H9 (cell line): ENCODE results near the gene PNMA8A. TPM values are rescaled to one million over a fixed set of nuclear protein-coding genes. Genes with fewer than 3 reads are reported as not detected.

Experiments
- DNase-seq: peaks from one replicate; pipeline ENCODE4 v3.0.0-alpha.2; 2017
- H2AFZ ChIP-seq: one replicate; pipeline ENCODE4 v1.6.1; 2013; ENCODE audit warnings: mild to moderate bottlenecking, low read length, control low read depth, moderate library complexity
- H2AK5ac ChIP-seq: 2 replicates; pipeline ENCODE4 v1.6.1; 2013; ENCODE audit warnings: low read length, control low read depth, mixed read lengths; ENCODE audit not compliant: insufficient read length
- H2BK120ac ChIP-seq: one replicate; pipeline ENCODE4 v1.6.1; 2013; ENCODE audit warnings: low read depth, mild to moderate bottlenecking, low read length, control low read depth, inconsistent platforms; ENCODE audit not compliant: poor library complexity, severe bottlenecking
- H2BK12ac ChIP-seq: 2 replicates; pipeline ENCODE4 v1.6.1; 2013; ENCODE audit warnings: low read length, control low read depth, mixed read lengths, low read depth; ENCODE audit not compliant: insufficient read length
- H2BK15ac ChIP-seq: 2 replicates; pipeline ENCODE4 v1.6.1; 2013; ENCODE audit warnings: low read depth, low read length, control low read depth
- H2BK20ac ChIP-seq: one replicate; pipeline ENCODE4 v1.6.1; 2013; ENCODE audit warnings: low read depth, mild to moderate bottlenecking, low read length, control low read depth, inconsistent platforms; ENCODE audit not compliant: poor library complexity, severe bottlenecking
- H2BK5ac ChIP-seq: 2 replicates; pipeline ENCODE4 v1.6.1; 2013; ENCODE audit warnings: low read length, control low read depth, mixed read lengths; ENCODE audit not compliant: insufficient read length
- H3K14ac ChIP-seq: 2 replicates; pipeline ENCODE4 v1.6.1; 2013; ENCODE audit warnings: low read length, control low read depth; ENCODE audit not compliant: insufficient read depth
- H3K18ac ChIP-seq: 2 replicates; pipeline ENCODE4 v1.6.1; 2013; ENCODE audit warnings: low read depth, mild to moderate bottlenecking, mixed read lengths, low read length, control low read depth; ENCODE audit not compliant: insufficient read length
- H3K23ac ChIP-seq: 2 replicates; pipeline ENCODE4 v1.6.1; 2013; ENCODE audit warnings: low read length, control low read depth, mixed read lengths, low read depth; ENCODE audit not compliant: insufficient read length
- H3K23me2 ChIP-seq: 2 replicates; pipeline ENCODE4 v1.6.1; 2013; ENCODE audit warnings: low read depth, mild to moderate bottlenecking, mixed read lengths, low read length, control low read depth; ENCODE audit not compliant: insufficient read length, poor library complexity, severe bottlenecking
- H3K27ac ChIP-seq: 2 replicates; pipeline ENCODE4 v1.5.1; 2013; ENCODE audit warnings: low read length, control low read depth, mixed read lengths, low read depth; ENCODE audit not compliant: insufficient read length
- H3K27me3 ChIP-seq: 2 replicates; pipeline ENCODE4 v1.6.1; 2013; ENCODE audit warnings: low read length, control low read depth, inconsistent platforms; ENCODE audit not compliant: insufficient read depth
- H3K4ac ChIP-seq: 2 replicates; pipeline ENCODE4 v1.6.1; 2013; ENCODE audit warnings: low read depth, mild to moderate bottlenecking, control low read depth, inconsistent platforms, low read length, moderate library complexity
- H3K4me1 ChIP-seq: 2 replicates; pipeline ENCODE4 v1.6.1; 2013; ENCODE audit warnings: low read length, control low read depth, inconsistent platforms; ENCODE audit not compliant: insufficient read depth
- H3K4me2 ChIP-seq: 2 replicates; pipeline ENCODE4 v1.6.1; 2013; ENCODE audit warnings: low read length, control low read depth, mixed read lengths; ENCODE audit not compliant: insufficient read length, insufficient read depth
- H3K56ac ChIP-seq: 2 replicates; pipeline ENCODE4 v1.6.1; 2013; ENCODE audit warnings: low read depth, mild to moderate bottlenecking, mixed read lengths, low read length, control low read depth; ENCODE audit not compliant: insufficient read length
- H3K79me1 ChIP-seq: 2 replicates; pipeline ENCODE4 v1.6.1; 2013; ENCODE audit warnings: low read depth, mild to moderate bottlenecking, moderate library complexity, low read length, control low read depth, inconsistent platforms; ENCODE audit not compliant: insufficient read depth, poor library complexity, severe bottlenecking
- H3K79me2 ChIP-seq: 2 replicates; pipeline ENCODE4 v1.6.1; 2013; ENCODE audit warnings: low read length, control low read depth, inconsistent platforms; ENCODE audit not compliant: insufficient read depth
- H3K9ac ChIP-seq: 2 replicates; pipeline ENCODE4 v1.6.1; 2013; ENCODE audit warnings: low read length, control low read depth, mixed read lengths; ENCODE audit not compliant: insufficient read length; ENCODE audit errors: extremely low read depth
- H3K9me3 ChIP-seq: one replicate; pipeline ENCODE4 v1.6.1; 2013; ENCODE audit warnings: low read depth, low read length, inconsistent platforms; ENCODE audit not compliant: control insufficient read depth
- H3T11ph ChIP-seq: one replicate; pipeline ENCODE4 v1.6.1; 2013; ENCODE audit warnings: mild to moderate bottlenecking, low read length, control low read depth, inconsistent platforms
- H4K20me1 ChIP-seq: one replicate; pipeline ENCODE4 v1.6.1; 2013; ENCODE audit not compliant: control insufficient read depth, insufficient read length, insufficient read depth
- H4K5ac ChIP-seq: 2 replicates; pipeline ENCODE4 v1.6.1; 2013; ENCODE audit warnings: low read depth, mild to moderate bottlenecking, mixed read lengths, low read length, control low read depth; ENCODE audit not compliant: insufficient read length
- H4K8ac ChIP-seq: replicated peaks from 2 replicates; pipeline ENCODE4 v1.6.1; 2013; ENCODE audit warnings: low read length, control low read depth, mixed read lengths, low read depth; ENCODE audit not compliant: insufficient read length
- H4K91ac ChIP-seq: 2 replicates; pipeline ENCODE4 v1.6.1; 2013; ENCODE audit warnings: low read depth, mild to moderate bottlenecking, moderate library complexity, mixed read lengths, low read length, control low read depth; ENCODE audit not compliant: insufficient read length
- H3K27ac Mint-ChIP-seq, 3 experiments: 2 replicates in 2 of 3; 3 replicates in 1 of 3; pipeline ENCODE4 v1.8.0; 2020 to 2021; ENCODE audit warnings: mixed read lengths in 3 of 3, mild to moderate bottlenecking in 1 of 3, moderate library complexity in 1 of 3
- H3K27me3 Mint-ChIP-seq: 2 replicates; pipeline ENCODE4 v1.8.0; 2021; ENCODE audit warnings: low read depth, mild to moderate bottlenecking, moderate library complexity, mixed read lengths
- H3K36me3 Mint-ChIP-seq, 3 experiments: 2 replicates in 2 of 3; 3 replicates in 1 of 3; pipeline ENCODE4 v1.8.0; 2020 to 2021; ENCODE audit warnings: low read depth in 3 of 3, mixed read lengths in 3 of 3; ENCODE audit not compliant: insufficient read depth in 1 of 3
- H3K4me1 Mint-ChIP-seq, 2 experiments: 2 replicates each; pipeline ENCODE4 v1.8.0; 2020; ENCODE audit warnings: mixed read lengths in 2 of 2
- H3K4me3 Mint-ChIP-seq, 2 experiments: 2 replicates in 1 of 2; 3 replicates in 1 of 2; pipeline ENCODE4 v1.8.0; 2020 to 2021; ENCODE audit warnings: mild to moderate bottlenecking in 2 of 2, mixed read lengths in 2 of 2, moderate library complexity in 1 of 2
- H3K9me3 Mint-ChIP-seq, 2 experiments: 2 replicates in 1 of 2; 3 replicates in 1 of 2; pipeline ENCODE4 v1.8.0; 2020; ENCODE audit warnings: mild to moderate bottlenecking in 2 of 2, mixed read lengths in 2 of 2, moderate library complexity in 1 of 2
- WGBS: extraction: QIAGEN DNeasy Blood & Tissue Kit; methylation state at CpG from one replicate; pipeline ENCODE4 v1.1.7; 2013; ENCODE audit warnings: missing lambda C conversion rate, low lambda C conversion rate, mixed read lengths; ENCODE audit not compliant: insufficient read length; ENCODE audit errors: extremely low coverage; 5-methylcytosine and 5-hydroxymethylcytosine counted together
- total RNA-seq: library from RNA; stranded (reverse); gene quantifications from 2 replicates; pipeline ENCODE4 v1.2.1, GENCODE V29; 2021
- TF ChIP-seq, protein P1 (sequence below): fragments of 200-600 bp; sonication (generic); conservative IDR thresholded peaks from 3 replicates; pipeline ENCODE4 v1.8.0; 2021; ENCODE audit warnings: antibody characterized with exemption, mild to moderate bottlenecking

The PNMA8A gene
- total RNA-seq, 1 experiment from 2014 or later: 22.6 TPM

DNA sequence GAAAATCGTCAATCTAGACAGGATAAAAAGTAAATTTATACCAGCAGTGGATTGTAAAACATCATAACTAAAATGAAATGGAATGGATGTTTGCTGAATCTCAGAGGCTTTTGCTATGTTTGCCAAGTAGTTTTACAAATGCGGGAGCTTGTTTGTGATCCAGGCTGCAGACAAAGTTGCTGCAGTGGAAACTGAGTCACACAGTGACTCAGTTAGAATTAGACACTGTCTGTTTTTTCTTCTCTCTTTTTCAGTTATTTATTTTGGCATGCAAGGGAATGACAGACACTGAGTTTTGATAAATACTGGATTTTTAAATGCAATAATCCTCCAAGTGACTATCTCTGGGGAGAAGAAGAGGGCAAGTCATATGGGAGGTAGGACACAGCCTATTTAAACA, 4.6 kb upstream of the PNMA8A start:
- no peaks in the 10 kb centered on the region for H3K4me1 ChIP-seq
- no peak for DNase-seq
- no peak overlapping the region for H3K18ac ChIP-seq
- no peaks in the 10 kb centered on the region for H3K27me3 ChIP-seq
- no peak overlapping the region for H3K9ac ChIP-seq
- no peak overlapping the region for H3K27ac Mint-ChIP-seq
- no CpG with 5 or more reads among the region's 2 CpGs for WGBS
- H2BK12ac ChIP-seq: no peak overlapping the region
- no peak overlapping the region for H3K4me3 Mint-ChIP-seq
- no peaks in the 10 kb centered on the region for H3K79me1 ChIP-seq
- H3K14ac ChIP-seq: no peak overlapping the region
- H3K23ac ChIP-seq: no peak overlapping the region
- H4K8ac ChIP-seq: no peak overlapping the region
- no peak overlapping the region for H3T11ph ChIP-seq
- H3K79me2 ChIP-seq: no peaks in the 10 kb centered on the region
- no peaks in the 10 kb centered on the region for H3K9me3 Mint-ChIP-seq
- H2BK120ac ChIP-seq: no peak overlapping the region
- H4K91ac ChIP-seq: no peak overlapping the region
- no peaks in the 10 kb centered on the region; a peak in 1 of 7 replicates for H3K36me3 Mint-ChIP-seq
- no peak overlapping the region for H4K5ac ChIP-seq
- H3K27me3 Mint-ChIP-seq: peaks cover 10% of the 10 kb centered on the region
- no peak overlapping the region for H3K27ac ChIP-seq
- no peak overlapping the region for H3K4ac ChIP-seq
- H3K4me2 ChIP-seq: no peak overlapping the region
- no peak overlapping the region for H2BK15ac ChIP-seq
- peaks cover 9 to 19% of the 10 kb centered on the region in 2 experiments for H3K4me1 Mint-ChIP-seq
- H2BK20ac ChIP-seq: no peak overlapping the region
- no peak overlapping the region for H3K56ac ChIP-seq
- peaks cover 3% of the 10 kb centered on the region for H3K23me2 ChIP-seq
- no peak overlapping the region for H2AFZ ChIP-seq
- TF ChIP-seq, protein P1, sequence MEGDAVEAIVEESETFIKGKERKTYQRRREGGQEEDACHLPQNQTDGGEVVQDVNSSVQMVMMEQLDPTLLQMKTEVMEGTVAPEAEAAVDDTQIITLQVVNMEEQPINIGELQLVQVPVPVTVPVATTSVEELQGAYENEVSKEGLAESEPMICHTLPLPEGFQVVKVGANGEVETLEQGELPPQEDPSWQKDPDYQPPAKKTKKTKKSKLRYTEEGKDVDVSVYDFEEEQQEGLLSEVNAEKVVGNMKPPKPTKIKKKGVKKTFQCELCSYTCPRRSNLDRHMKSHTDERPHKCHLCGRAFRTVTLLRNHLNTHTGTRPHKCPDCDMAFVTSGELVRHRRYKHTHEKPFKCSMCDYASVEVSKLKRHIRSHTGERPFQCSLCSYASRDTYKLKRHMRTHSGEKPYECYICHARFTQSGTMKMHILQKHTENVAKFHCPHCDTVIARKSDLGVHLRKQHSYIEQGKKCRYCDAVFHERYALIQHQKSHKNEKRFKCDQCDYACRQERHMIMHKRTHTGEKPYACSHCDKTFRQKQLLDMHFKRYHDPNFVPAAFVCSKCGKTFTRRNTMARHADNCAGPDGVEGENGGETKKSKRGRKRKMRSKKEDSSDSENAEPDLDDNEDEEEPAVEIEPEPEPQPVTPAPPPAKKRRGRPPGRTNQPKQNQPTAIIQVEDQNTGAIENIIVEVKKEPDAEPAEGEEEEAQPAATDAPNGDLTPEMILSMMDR: no peak
- H2BK5ac ChIP-seq: no peak overlapping the region
- H3K9me3 ChIP-seq: no peaks in the 10 kb centered on the region
- H2AK5ac ChIP-seq: no peak overlapping the region
- H4K20me1 ChIP-seq: no peaks in the 10 kb centered on the region
